Colonic mucosa (tissue), 4 donors: Measurements from ENCODE around the gene AMDHD1. TPM values are rescaled to one million over a fixed set of nuclear protein-coding genes. Genes with fewer than 3 reads are reported as not detected.
A peak's percentile ranks its signal among the peaks of the same experiment; 100 is the strongest.

Source experiments
- DNase-seq: peaks from one replicate; pipeline ENCODE4 v3.0.0-alpha.2; 2020
- H3K27ac ChIP-seq: fragments of 200-600 bp; one replicate; pipeline ENCODE4 v1.8.0; 2021
- H3K27me3 ChIP-seq: fragments of 200-600 bp; one replicate; pipeline ENCODE4 v1.8.0; 2021
- H3K36me3 ChIP-seq: fragments of 200-600 bp; one replicate; pipeline ENCODE4 v1.8.0; 2021
- H3K4me1 ChIP-seq: fragments of 200-600 bp; one replicate; pipeline ENCODE4 v1.8.0; 2021; ENCODE audit warnings: mild to moderate bottlenecking
- H3K4me3 ChIP-seq: fragments of 200-600 bp; one replicate; pipeline ENCODE4 v1.8.0; 2021
- H3K9ac ChIP-seq, 2 donors: one replicate each; pipeline ENCODE4 v1.7.0; 2013; ENCODE audit warnings: control low read depth in 2 of 2, low read depth in 2 of 2, low read length in 2 of 2
- H3K9me3 ChIP-seq: fragments of 200-600 bp; one replicate; pipeline ENCODE4 v1.8.0; 2021
- intact Hi-C: fragments of 100-400 bp; cut with DNase I; formaldehyde crosslinking; loops from one replicate; pipeline ENCODE4 v1.14.1; 2022
- total RNA-seq, 2 donors: library from RNA; stranded (reverse); fragmentation: NEBNext Ultra II Directional in 1 of 2; extraction: Animal tissue kit (Norgen Biotek cat#: 25700) in 1 of 2; gene quantifications; one replicate each; pipeline ENCODE4 v1.2.1, GENCODE V29; 2021
- TF ChIP-seq, protein P1 (sequence below): fragments of 200-600 bp; IDR thresholded peaks from one replicate; pipeline ENCODE4 v1.8.0; 2022; ENCODE audit warnings: antibody characterized with exemption, mild to moderate bottlenecking
- donor health status: healthy.
- donor health status: DM: no; HTN: no; CAD: no.
- donor health status: DM: no; HTN: no; CAD: no.

AMDHD1 gene
- total RNA-seq, 2 donors from 2014 or later: 0.48 TPM; not detected in 1

GRCh38 chr12:95942524-95943329 lies 404 bp upstream of the AMDHD1 start, which contains the start of gene CCDC38:
Gene CCDC38 (minus strand): TSS chr12:95942614. CDS start chr12:95936509, 6,105 bp downstream.
- Histone ChIP-seq H3K27me3 (no peaks in the 10 kb centered on the region), H3K4me1 (no peaks in the 10 kb centered on the region), H3K9ac (peak within 1 kb of the TSS; percentile 40 to 57), H3K27ac (peak within 1 kb of the TSS; percentile 56), H3K4me3 (peak within 1 kb of the TSS; percentile 58), H3K36me3 (no peaks in the 10 kb centered on the region), H3K9me3 (no peaks in the 10 kb centered on the region)
- intact Hi-C loops: no loop called here
- DNase-seq: peak; percentile 84
- TF ChIP-seq, protein P1, sequence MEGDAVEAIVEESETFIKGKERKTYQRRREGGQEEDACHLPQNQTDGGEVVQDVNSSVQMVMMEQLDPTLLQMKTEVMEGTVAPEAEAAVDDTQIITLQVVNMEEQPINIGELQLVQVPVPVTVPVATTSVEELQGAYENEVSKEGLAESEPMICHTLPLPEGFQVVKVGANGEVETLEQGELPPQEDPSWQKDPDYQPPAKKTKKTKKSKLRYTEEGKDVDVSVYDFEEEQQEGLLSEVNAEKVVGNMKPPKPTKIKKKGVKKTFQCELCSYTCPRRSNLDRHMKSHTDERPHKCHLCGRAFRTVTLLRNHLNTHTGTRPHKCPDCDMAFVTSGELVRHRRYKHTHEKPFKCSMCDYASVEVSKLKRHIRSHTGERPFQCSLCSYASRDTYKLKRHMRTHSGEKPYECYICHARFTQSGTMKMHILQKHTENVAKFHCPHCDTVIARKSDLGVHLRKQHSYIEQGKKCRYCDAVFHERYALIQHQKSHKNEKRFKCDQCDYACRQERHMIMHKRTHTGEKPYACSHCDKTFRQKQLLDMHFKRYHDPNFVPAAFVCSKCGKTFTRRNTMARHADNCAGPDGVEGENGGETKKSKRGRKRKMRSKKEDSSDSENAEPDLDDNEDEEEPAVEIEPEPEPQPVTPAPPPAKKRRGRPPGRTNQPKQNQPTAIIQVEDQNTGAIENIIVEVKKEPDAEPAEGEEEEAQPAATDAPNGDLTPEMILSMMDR: no peak

DNA sequence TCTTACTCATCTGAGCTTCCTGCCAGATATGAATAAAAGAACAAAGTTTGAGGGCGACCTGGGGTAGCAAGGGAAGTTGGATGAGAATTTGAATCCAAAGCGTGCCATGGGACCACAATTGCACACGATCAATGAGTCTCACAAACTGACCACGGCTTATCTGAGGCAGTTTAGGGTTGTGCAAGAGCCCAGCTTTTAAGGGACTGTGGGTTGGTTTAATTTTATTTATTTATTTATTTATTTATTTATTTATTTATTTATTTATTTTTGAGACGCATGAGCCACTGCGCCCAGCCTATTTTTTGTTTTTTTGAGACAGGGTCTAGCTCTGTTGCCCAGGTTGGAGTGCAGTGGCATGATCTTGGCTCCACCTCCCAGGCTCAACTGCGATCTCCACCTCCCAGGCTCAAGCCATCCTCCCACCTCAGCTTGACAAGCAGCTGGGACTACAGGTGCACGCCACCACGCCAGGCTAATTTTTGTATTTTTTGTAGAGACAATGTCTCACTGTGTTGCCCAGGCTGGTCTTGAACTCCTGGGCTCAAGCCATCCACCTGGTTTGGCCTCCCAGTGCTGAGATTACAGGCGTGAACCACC lies 1.1 kb downstream of the AMDHD1 start:
- no peaks in the 10 kb centered on the region for H3K9me3 ChIP-seq
- H3K36me3 ChIP-seq: no peaks in the 10 kb centered on the region
- TF ChIP-seq, protein P1: no peak
- no peak overlapping the region for H3K9ac ChIP-seq
- H3K27ac ChIP-seq: no peak overlapping the region
- H3K27me3 ChIP-seq: no peaks in the 10 kb centered on the region
- no peaks in the 10 kb centered on the region for H3K4me1 ChIP-seq
- H3K4me3 ChIP-seq: no peak overlapping the region
- intact Hi-C loops: no loop called here
- DNase-seq: no peak

- H3K27ac ChIP-seq: no peak overlapping the region
- TF ChIP-seq, protein P1: no peak
- DNase-seq: no peak
- no peaks in the 10 kb centered on the region for H3K36me3 ChIP-seq
- H3K9ac ChIP-seq: no peak overlapping the region
- intact Hi-C loops: no loop called here
- no peaks in the 10 kb centered on the region for H3K4me1 ChIP-seq
- H3K4me3 ChIP-seq: no peak overlapping the region
- H3K27me3 ChIP-seq: no peaks in the 10 kb centered on the region
- no peaks in the 10 kb centered on the region for H3K9me3 ChIP-seq
Measured at GRCh38 chr12:95949477-95950206, 6.5 kb downstream of the AMDHD1 start.

- TF ChIP-seq, protein P1: no peak
- H3K27ac ChIP-seq: no peak overlapping the region
- H3K9me3 ChIP-seq: no peaks in the 10 kb centered on the region
- no peaks in the 10 kb centered on the region for H3K36me3 ChIP-seq
- intact Hi-C loops: no loop called here
- no peak overlapping the region for H3K4me3 ChIP-seq
- no peak for DNase-seq
- no peak overlapping the region for H3K9ac ChIP-seq
- H3K27me3 ChIP-seq: no peaks in the 10 kb centered on the region
- H3K4me1 ChIP-seq: no peaks in the 10 kb centered on the region
Measured at GRCh38 chr12:95951515-95951914, 8.4 kb downstream of the AMDHD1 start.

DNA sequence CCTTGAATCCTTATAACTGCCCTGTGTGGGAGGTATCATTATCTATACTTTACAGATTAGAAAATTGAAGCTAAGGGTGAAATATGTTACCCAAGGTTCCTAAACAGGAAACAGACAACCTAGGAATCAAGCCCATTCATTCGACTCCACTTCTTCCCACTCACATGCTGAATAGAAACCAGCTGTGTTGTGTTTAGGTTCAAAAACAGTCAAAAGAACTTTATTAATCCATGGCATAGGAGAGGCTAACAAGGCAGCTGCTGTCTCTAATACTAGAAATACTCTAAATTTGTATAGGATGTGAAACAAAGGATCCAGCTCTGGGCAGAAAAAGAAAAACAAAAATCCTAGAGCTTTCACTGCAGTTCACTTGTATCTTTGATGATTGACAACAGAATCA lies 9.9 kb downstream of the AMDHD1 start:
- Histone ChIP-seq H3K27ac (no peak overlapping the region), H3K9ac (no peak overlapping the region), H3K4me3 (no peak overlapping the region), H3K9me3 (no peaks in the 10 kb centered on the region), H3K4me1 (no peaks in the 10 kb centered on the region), H3K36me3 (no peaks in the 10 kb centered on the region), H3K27me3 (no peaks in the 10 kb centered on the region)
- intact Hi-C loops: no loop called here
- DNase-seq: no peak
- TF ChIP-seq, protein P1: no peak
